D721Med (cell line): ENCODE measurements around the gene TCP11L2.
"Not testable (repeated sequence)": the region's sequence is repeated elsewhere in the genome, so short reads cannot be mapped to it uniquely, and the experiment has no call there.

Experiments
- DNase-seq: peaks from one replicate; pipeline ENCODE4 v3.0.0; 2011; ENCODE audit warnings: low spot score; ENCODE audit not compliant: insufficient read length
- FAIRE-seq: peaks from 2 replicates; lab custom pipeline; 2011; peaks lifted over from hg19 to GRCh38; lab: Jason Lieb, UNC
- TF ChIP-seq, protein P1 (sequence below): IDR thresholded peaks from 2 replicates; pipeline ENCODE4 v1.5.1; 2012; ENCODE audit warnings: mild to moderate bottlenecking, control low read depth; ENCODE audit not compliant: insufficient read depth; ENCODE audit errors: missing control alignments

The TCP11L2 gene

DNA sequence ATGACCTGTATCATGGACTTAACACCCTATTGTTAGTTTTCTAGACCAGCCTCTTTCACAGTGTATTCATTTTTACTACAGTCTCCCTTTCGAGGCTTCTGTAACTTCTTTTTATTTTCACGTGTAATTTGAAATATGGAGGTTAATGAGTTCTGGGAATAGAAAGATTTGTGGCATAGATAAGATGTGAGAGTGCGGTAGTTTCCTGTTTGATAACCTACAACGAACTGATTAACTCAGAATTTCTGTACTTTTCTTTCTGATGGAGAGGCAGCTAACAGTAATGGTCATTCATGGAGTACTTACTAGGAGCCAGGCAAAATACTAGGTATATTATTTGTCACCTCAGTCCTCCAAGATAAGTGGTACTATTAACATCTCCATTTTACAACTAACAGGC is 76.3 kb downstream of the TCP11L2 start:
- TF ChIP-seq, protein P1, sequence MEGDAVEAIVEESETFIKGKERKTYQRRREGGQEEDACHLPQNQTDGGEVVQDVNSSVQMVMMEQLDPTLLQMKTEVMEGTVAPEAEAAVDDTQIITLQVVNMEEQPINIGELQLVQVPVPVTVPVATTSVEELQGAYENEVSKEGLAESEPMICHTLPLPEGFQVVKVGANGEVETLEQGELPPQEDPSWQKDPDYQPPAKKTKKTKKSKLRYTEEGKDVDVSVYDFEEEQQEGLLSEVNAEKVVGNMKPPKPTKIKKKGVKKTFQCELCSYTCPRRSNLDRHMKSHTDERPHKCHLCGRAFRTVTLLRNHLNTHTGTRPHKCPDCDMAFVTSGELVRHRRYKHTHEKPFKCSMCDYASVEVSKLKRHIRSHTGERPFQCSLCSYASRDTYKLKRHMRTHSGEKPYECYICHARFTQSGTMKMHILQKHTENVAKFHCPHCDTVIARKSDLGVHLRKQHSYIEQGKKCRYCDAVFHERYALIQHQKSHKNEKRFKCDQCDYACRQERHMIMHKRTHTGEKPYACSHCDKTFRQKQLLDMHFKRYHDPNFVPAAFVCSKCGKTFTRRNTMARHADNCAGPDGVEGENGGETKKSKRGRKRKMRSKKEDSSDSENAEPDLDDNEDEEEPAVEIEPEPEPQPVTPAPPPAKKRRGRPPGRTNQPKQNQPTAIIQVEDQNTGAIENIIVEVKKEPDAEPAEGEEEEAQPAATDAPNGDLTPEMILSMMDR: no peak
- FAIRE-seq (no peak), DNase-seq (no peak)

DNA sequence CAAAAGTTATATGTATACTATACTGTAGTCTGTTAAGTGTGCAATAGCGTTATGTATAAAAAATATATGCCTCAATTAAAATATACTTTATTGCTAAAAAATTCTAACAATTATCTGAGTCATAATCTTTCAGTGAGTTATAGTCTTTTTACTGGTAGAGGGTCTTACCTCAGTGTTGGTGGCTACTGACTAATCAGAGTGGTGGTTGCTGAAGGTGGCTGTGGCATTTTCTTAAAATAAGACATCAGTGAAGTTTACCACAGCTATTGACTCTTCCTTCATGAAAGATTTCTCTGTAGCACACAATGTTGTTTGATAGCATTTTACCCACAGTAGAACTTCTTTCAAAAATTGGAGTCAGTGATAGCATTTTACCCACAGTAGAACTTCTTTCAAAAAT is 78.4 kb downstream of the TCP11L2 start:
- FAIRE-seq (no peak), DNase-seq (no peak)
- TF ChIP-seq, protein P1: no peak

DNA sequence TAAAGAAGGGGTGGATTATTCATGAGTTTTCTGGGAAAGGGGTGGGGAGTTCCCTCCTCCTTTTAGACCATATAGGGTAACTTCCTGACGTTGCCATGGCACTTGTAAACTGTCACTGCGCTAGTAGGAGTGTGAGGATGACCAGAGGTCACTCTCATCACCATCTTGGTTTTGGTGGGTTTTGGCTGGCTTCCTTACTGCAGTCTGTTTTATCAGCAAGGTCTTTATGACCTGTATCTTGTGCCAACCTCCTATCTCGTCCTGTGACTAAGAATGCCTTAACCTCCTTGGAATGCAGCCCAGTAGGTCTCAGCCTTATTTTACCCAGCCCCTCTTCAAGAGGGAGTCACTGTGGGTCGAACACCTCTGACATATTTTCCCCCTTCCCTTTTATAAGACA is 79.3 kb downstream of the TCP11L2 start:
- FAIRE-seq, DNase-seq: not testable (repeated sequence)

DNA sequence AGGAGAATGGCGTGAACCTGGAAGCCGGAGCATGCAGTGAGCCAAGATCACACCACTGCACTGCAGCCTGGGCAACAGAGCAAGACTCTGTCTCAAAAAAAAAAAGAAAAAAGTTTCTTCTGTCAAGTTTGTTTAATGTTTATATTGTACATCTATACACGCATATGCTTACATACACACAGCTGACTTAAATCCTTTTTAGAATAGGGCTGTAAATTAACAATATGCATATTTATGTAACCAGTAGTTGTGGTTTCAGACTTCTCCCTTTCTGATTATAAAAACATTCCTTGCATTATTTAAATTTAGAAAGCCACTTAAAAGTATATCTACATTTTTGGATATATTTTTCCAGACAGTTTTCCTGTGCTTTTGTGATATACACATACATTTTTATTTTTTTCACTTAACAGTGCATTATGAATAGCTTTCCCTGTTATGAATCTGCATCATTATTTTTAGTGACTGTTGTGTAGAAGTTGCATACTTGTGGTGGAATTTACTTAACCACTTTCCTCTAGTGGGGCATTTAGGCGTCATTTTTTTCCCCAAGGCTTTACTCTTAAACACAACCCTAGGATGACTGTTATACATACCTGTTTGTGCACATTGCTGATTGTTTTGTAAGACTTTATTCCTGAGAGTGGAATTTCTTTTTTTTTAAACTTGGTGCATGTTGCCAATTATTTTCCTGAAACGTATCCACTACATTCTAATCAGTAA is 84.4 kb downstream of the TCP11L2 start:
- DNase-seq (no peak), FAIRE-seq (no peak)

DNA sequence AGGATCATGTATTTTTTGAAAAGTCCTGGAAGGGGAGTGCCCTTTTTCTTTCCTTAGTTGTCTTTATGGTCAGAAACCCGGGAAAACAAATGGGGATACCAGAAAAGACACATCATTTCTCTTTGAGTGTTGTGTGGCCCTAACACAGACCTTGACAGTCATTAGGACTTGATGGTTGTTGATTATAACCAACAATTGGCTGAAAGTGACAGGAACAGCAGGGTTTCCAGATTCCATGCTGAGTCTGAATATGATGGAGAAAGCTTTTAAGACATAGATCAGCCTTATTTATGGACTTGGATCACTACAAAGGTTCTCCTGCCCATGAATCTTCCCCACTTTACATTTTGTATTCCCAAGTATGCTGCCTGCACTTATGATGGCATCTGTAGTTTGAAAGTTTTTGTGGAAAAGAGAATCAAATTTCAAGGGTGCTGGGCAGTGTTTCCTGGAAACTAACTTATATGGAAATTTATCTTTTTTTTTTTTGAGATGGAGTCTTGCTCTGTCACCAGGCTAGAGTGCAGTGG is 85.4 kb downstream of the TCP11L2 start:
- DNase-seq (no peak), FAIRE-seq (no peak)
- TF ChIP-seq, protein P1: no peak

More for the DNA sequence above, 84.4 kb downstream of the TCP11L2 start:
- TF ChIP-seq, protein P1: no peak

DNA sequence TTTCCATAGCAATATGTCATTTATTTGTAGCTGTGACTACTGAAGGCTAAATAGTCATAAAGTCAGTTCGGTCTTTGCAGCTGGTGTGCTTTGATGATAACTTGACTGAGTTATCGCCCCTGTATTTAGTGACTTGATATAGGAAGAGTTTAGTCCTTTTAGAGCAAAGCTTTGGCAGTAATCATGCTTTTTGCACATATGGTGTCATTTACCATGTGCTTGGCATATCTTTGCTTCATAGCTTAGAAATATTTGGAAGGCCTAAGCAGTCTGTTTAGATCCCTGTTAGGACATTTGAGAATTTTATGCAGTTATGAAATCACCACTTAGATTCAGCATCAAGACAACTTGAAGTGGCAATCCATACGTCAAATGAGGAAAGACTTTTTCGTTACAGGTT is 86.6 kb downstream of the TCP11L2 start:
- no peak for DNase-seq
- TF ChIP-seq, protein P1: no peak
- FAIRE-seq: no peak

DNA sequence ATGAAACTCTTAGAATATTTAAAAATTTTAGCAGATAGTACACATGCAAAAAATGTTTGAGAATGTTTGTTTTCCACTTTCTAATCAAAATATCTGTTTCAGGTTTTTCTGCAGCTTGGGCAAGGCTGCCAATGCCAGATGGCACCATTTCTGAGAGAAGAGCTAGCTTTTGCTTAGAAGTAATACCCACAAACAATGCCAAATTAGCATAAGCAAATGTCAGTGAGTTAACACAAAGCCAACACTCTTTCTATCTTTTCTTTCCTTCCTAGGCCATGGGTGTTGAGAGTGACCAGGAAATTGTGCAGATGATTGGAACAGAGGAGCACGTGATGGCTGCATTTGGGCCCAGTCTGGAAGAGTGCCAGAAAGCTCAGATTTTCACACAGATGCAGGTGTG is 90.2 kb downstream of the TCP11L2 start:
- FAIRE-seq: no peak
- no peak for DNase-seq
- TF ChIP-seq, protein P1: no peak
